HepG2 (cell line): ENCODE measurements around the gene SPATA13.

ENCODE experiments used
- BCLAF1 ChIP-seq: fragments of 450-650 bp; IDR thresholded peaks from 2 replicates; pipeline ENCODE4 v1.6.1; 2017; ENCODE audit warnings: mild to moderate bottlenecking
- CTCF ChIP-seq: sonication (generic); formaldehyde crosslinking; IDR thresholded peaks from 2 replicates; pipeline ENCODE4 v1.5.0; 2020; ENCODE audit warnings: mild to moderate bottlenecking, missing genetic modification reagents, moderate library complexity
- ELF4 ChIP-seq: sonication (generic); formaldehyde crosslinking; IDR thresholded peaks from 2 replicates; pipeline ENCODE4 v1.5.0; 2020; ENCODE audit warnings: missing genetic modification reagents, mild to moderate bottlenecking, moderate library complexity, borderline replicate concordance
- JUND ChIP-seq: sonication (generic); formaldehyde crosslinking; IDR thresholded peaks from 2 replicates; pipeline ENCODE4 v1.8.0; 2022; ENCODE audit warnings: mild to moderate bottlenecking, missing genetic modification reagents
- MAX ChIP-seq: IDR thresholded peaks from 2 replicates; pipeline ENCODE4 v1.6.1; 2012; ENCODE audit warnings: inconsistent platforms
- RXRA ChIP-seq: sonication (generic); formaldehyde crosslinking; IDR thresholded peaks from 2 replicates; pipeline ENCODE4 v1.5.1; 2020; ENCODE audit warnings: missing genetic modification reagents
- ZSCAN31 ChIP-seq: sonication (generic); formaldehyde crosslinking; IDR thresholded peaks from 2 replicates; pipeline ENCODE4 v1.5.0; 2020; ENCODE audit warnings: low read depth, mild to moderate bottlenecking, missing genetic modification reagents

GRCh38 chr13:24234200-24234915 lies 73.8 kb downstream of the SPATA13 start:
- TF ChIP-seq JUND (CRISPR knock-in tag) (no peak), ZSCAN31 (CRISPR knock-in tag) (no peak), CTCF (CRISPR knock-in tag) (no peak), RXRA (CRISPR knock-in tag) (no peak), ELF4 (CRISPR knock-in tag) (no peak), MAX (no peak), BCLAF1 (no peak)
